Endometrial microvascular endothelial cells (primary cell): ENCODE results near the gene CALR. TPM values are rescaled to one million over a fixed set of nuclear protein-coding genes. Genes with fewer than 3 reads are reported as not detected.

Source experiments
- in situ Hi-C: cut with HindIII; loops from 2 replicates; pipeline ENCODE4 v1.10.0; 2017; ENCODE audit warnings: low sequenced_read_pairs, low pct_unique_long_range_greater_than_20kb; ENCODE audit errors: inconsistent ontology term
- total RNA-seq: library from RNA; depleted of rRNA; stranded (reverse); fragments of >200 nt; gene quantifications from one replicate; pipeline ENCODE4 v1.2.3, GENCODE V29; 2015; ENCODE audit errors: inconsistent ontology term

Gene CALR
- total RNA-seq, 1 donor from 2014 or later = 1,581 TPM

DNA sequence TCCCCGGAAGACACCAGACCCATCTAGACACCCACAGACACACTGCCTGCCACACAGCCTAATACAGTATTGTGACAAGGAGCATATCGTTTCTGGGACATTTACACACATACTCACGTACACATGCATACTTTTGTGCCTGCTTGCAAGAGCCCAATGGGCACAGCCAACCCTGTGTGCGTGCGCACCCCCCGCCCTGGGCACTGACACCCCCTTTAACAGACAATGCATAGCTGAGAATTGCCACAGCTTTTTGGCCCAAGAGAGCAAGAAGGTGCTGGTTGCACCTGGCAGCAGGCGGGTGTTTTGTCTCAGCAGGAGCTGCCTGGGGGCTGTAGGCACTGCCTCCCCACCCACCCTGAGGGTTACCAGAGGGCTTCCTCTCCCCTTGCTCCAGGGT lies 55.2 kb downstream of the CALR start:
- in situ Hi-C loops = no loop called here

Other genes with a start within 250 kb of the CALR start
- 7.2 TPM for gene FBXW9, start 242.0 kb upstream of the CALR start, total RNA-seq
- gene TNPO2, start 214.7 kb upstream of the CALR start, total RNA-seq = 23.1 TPM
- 359 TPM for gene TRIR, start 203.9 kb upstream of the CALR start, total RNA-seq
- 131 TPM for gene GET3, start 201.1 kb upstream of the CALR start, total RNA-seq
- not detected for gene BEST2, start 186.8 kb upstream of the CALR start, total RNA-seq
- gene HOOK2, start 163.1 kb upstream of the CALR start, total RNA-seq = 6.6 TPM
- 19.7 TPM for gene JUNB, start 147.1 kb upstream of the CALR start, total RNA-seq
- gene PRDX2, start 136.8 kb upstream of the CALR start, total RNA-seq = 259 TPM
- not detected for gene THSD8, start 136.5 kb upstream of the CALR start, total RNA-seq
- 40.8 TPM for gene RNASEH2A, start 132.0 kb upstream of the CALR start, total RNA-seq
- not detected for gene RTBDN, start 104.0 kb upstream of the CALR start, total RNA-seq
- 0.09 TPM for gene MAST1, start 100.1 kb upstream of the CALR start, total RNA-seq
- 35.1 TPM for gene DNASE2, start 57.2 kb upstream of the CALR start, total RNA-seq
- gene KLF1, start 51.4 kb upstream of the CALR start, total RNA-seq = not detected
- 53.9 TPM for gene GCDH, start 47.4 kb upstream of the CALR start, total RNA-seq
- not detected for gene SYCE2, start 19.3 kb upstream of the CALR start, total RNA-seq
- gene FARSA, start 4.9 kb upstream of the CALR start, total RNA-seq = 91.9 TPM
- gene RAD23A, start 7.3 kb downstream of the CALR start, total RNA-seq = 138 TPM
- 41.4 TPM for gene GADD45GIP1, start 18.6 kb downstream of the CALR start, total RNA-seq
- gene DAND5, start 31.0 kb downstream of the CALR start, total RNA-seq = not detected
- 7.9 TPM for gene NFIX, start 56.9 kb downstream of the CALR start, total RNA-seq
- 135 TPM for gene LYL1, start 164.2 kb downstream of the CALR start, total RNA-seq
- gene TRMT1, start 178.1 kb downstream of the CALR start, total RNA-seq = 53.1 TPM
- 99.0 TPM for gene NACC1, start 179.7 kb downstream of the CALR start, total RNA-seq
- 75.5 TPM for gene STX10, start 211.8 kb downstream of the CALR start, total RNA-seq
- 93.7 TPM for gene IER2, start 211.8 kb downstream of the CALR start, total RNA-seq